ENCODE measurements around the gene DEPP1. TPM values are rescaled to one million over a fixed set of nuclear protein-coding genes. Genes with fewer than 3 reads are reported as not detected.

The DEPP1 gene
- total and polyA plus RNA-seq, 2 of the 4 experiments (the other 2 are of a cell fraction) = 13.6 to 30.0 TPM

DNA sequence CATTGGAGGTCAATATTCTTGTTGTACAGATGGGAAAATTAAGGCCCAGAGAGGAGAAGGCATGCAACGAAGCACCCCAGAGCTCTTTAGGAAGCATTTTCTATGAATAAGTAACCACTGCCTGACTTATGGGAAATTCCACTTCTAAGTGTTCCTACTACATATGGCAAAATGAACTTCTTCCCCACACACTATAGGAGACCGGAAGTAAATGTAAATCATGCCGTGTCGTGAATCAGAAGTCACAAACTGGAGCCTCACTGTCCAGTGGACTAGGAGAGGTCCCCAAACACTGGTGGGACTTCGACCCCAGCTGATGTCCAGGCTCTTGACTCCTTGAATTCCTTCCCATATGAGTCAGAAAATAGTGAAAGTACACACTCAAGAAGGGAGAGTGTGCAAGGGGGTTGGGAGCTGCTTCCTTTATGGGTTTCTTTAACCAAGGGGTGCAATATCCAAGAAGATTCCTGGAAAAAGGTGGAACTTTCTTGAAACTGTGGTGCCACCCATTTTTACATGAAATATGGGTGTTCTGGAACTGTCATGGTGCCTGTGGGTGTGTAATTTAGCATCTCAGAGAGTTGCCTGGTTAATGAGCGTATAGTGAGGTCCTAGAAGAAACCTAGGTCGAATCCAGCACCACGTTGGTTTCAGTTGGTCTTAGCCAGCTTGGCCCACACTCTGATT, 12.3 kb downstream of the DEPP1 start:
- peaks cover 6% of the 10 kb centered on the region; the same call in 1 of the 2 replicates for H3K36me3 ChIP-seq (ENCODE audit: control insufficient read depth, insufficient read depth, low read length)
- CTCF ChIA-PET = interaction anchor here (0.6 to 2.0 kb wide), 3 partner anchors 34 to 379 kb away, joined by 3 to 7 read pairs (median 3); no protein-coding TSS in a partner anchor
- ATAC-seq (ENCODE audit: low read depth) (no peak; the same call in 1 of the 2 replicates), DNase-seq (no peak)
- no peak overlapping the region for H3K4me2 ChIP-seq (ENCODE audit: low read depth, low read length)
- no peak overlapping the region for H2AFZ ChIP-seq (replicated peaks; ENCODE audit: low read length, poor library complexity)
- H3K4me1 ChIP-seq (ENCODE audit: control insufficient read depth, insufficient read depth, low read length) = peaks cover 32% of the 10 kb centered on the region
- dilution Hi-C loops (cut with HindIII; ENCODE audit: low sequenced_read_pairs, unreplicated experiment) = no loop called here
- no peak overlapping the region for H3K27ac ChIP-seq (ENCODE audit: insufficient read depth, low read length)
- no peak overlapping the region for H3K23ac ChIP-seq (ENCODE audit: low read depth, low read length)
- no CpG with 5 or more reads among the region's 8 CpGs for WGBS, 2 experiments (ENCODE audit: extremely low coverage in 2 of 2, insufficient read length in 1 of 2)
- no peak overlapping the region for H3K9ac ChIP-seq (ENCODE audit: low read depth, low read length)
- 0 out of 2 replicates have a peak overlapping the region, but pooled peaks have one; percentile 34 for H3K14ac ChIP-seq (replicated peaks; ENCODE audit: low read depth, low read length)
- no peaks in the 10 kb centered on the region for H4K20me1 ChIP-seq (ENCODE audit: insufficient read depth, low read length)
- H2AK5ac ChIP-seq (ENCODE audit: low read depth, low read length) = no peak overlapping the region; the same call in 1 of the 2 replicates
- H3K56ac ChIP-seq (ENCODE audit: extremely low read depth, insufficient read depth, low read length) = no peak overlapping the region
- in situ Hi-C loops (cut with MboI; ENCODE audit: low sequenced_read_pairs) = no loop called here
- TF ChIP-seq FOS (IDR thresholded peaks at IDR 0.05; ENCODE audit: low read depth, low read length) (no peak), RFX5 (IDR thresholded peaks at IDR 0.05; ENCODE audit: low read depth, low read length) (no peak)
- BruUV-seq (replicated peaks) = no TSS peak
- no peak overlapping the region for H2AK9ac ChIP-seq (replicated peaks; ENCODE audit: low read depth, low read length, poor library complexity)
- no peak overlapping the region for H2BK5ac ChIP-seq (ENCODE audit: low read depth, low read length, poor library complexity, severe bottlenecking)
- POLR2A ChIA-PET (ENCODE audit: unreplicated experiment) = no interaction called here
- H3K27me3 ChIP-seq (ENCODE audit: control insufficient read depth, insufficient read depth, low read length) = no peaks in the 10 kb centered on the region
- intact Hi-C loops (cut with micrococcal nuclease) = no loop called here
- peaks cover 0 to 12% of the 10 kb centered on the region in 2 experiments; a peak in 1 of 4 replicates for H3K79me1 ChIP-seq (ENCODE audit: low read depth in 1 of 2, low read length in 2 of 2)
- peak overlapping the region; percentile 5 for H3K4ac ChIP-seq (ENCODE audit: low read depth, low read length)
- H4K8ac ChIP-seq (ENCODE audit: low read depth in 2 of 2, low read length in 2 of 2) = peak overlapping the region; percentile 27 to 38; a peak in 3 of 4 replicates
- peak overlapping the region; percentile 13; the same call in 1 of the 2 replicates for H3K18ac ChIP-seq (ENCODE audit: low read depth, low read length)
- no peaks in the 10 kb centered on the region for H3K9me3 ChIP-seq (ENCODE audit: control insufficient read depth, insufficient read depth, low read length)
- 0 out of 2 replicates have a peak overlapping the region, but pooled peaks have one; percentile 13 for H4K91ac ChIP-seq (ENCODE audit: insufficient read depth, low read depth, low read length)
- H3K4me3 ChIP-seq (ENCODE audit: insufficient read depth, low read depth, low read length) = no peak overlapping the region
- H2BK15ac ChIP-seq (ENCODE audit: low read depth, low read length) = 0 out of 3 replicates have a peak overlapping the region, but pooled peaks have one; percentile 12
- 0 out of 2 replicates have a peak overlapping the region, but pooled peaks have one; percentile 36 for H2BK20ac ChIP-seq (ENCODE audit: low read depth, low read length)
- H2BK120ac ChIP-seq (ENCODE audit: low read depth, low read length) = 0 out of 2 replicates have a peak overlapping the region, but pooled peaks have one; percentile 2
- H4K5ac ChIP-seq (ENCODE audit: low read depth, low read length) = no peak overlapping the region; the same call in 1 of the 2 replicates
- peaks cover 11% of the 10 kb centered on the region for H3K9me1 ChIP-seq (ENCODE audit: insufficient read depth, low read length)

Measured in IMR-90 (cell line).